ENCODE measurements around the gene ATG4B. TPM values are rescaled to one million over a fixed set of nuclear protein-coding genes. Genes with fewer than 3 reads are reported as not detected.

ATG4B gene
- total and polyA plus RNA-seq, 2 of the 8 experiments (the other 6 are each of a cell fraction or from before 2014, with no cell fraction given) = 103 to 155 TPM

- Histone ChIP-seq H3K4me3 (ENCODE audit: extremely low read depth in 1 of 4, insufficient read depth in 2 of 4, low read depth in 3 of 4, low read length in 4 of 4) (no peak overlapping the region), H2AFZ (ENCODE audit: low read length) (no peak overlapping the region), H3K4me1 (replicated peaks in 1 of 4; ENCODE audit: control insufficient read depth in 3 of 4, insufficient read depth in 4 of 4, low read length in 3 of 4) (no peaks in the 10 kb centered on the region), H3K27me3 (replicated peaks in 1 of 4; ENCODE audit: control insufficient read depth in 3 of 4, extremely low read depth in 1 of 4, insufficient read depth in 3 of 4, low read length in 3 of 4) (no peaks in the 10 kb centered on the region), H2BK15ac (ENCODE audit: low read length) (no peak overlapping the region), H3K14ac (ENCODE audit: insufficient read length) (no peak overlapping the region), H4K8ac (ENCODE audit: extremely low read depth, insufficient read depth, low read length) (no peak overlapping the region), H2BK120ac (replicated peaks; ENCODE audit: low read depth, low read length) (no peak overlapping the region), H3K18ac (ENCODE audit: extremely low read depth, low read length) (no peak overlapping the region), H3K27ac (ENCODE audit: low read depth, low read length) (no peak overlapping the region), H4K91ac (replicated peaks; ENCODE audit: insufficient read length, low read length) (no peak overlapping the region), H4K20me1 (replicated peaks in 1 of 2; ENCODE audit: control insufficient read depth in 1 of 2, insufficient read depth in 2 of 2, low read length in 2 of 2) (peaks cover 3 to 7% of the 10 kb centered on the region in 2 experiments), H3K23me2 (ENCODE audit: low read depth, low read length) (no peaks in the 10 kb centered on the region), H2BK5ac (ENCODE audit: low read depth, low read length) (no peak overlapping the region), H3K56ac (replicated peaks; ENCODE audit: insufficient read length, low read depth, low read length) (no peak overlapping the region), H3K79me2 (ENCODE audit: control insufficient read depth in 1 of 2, insufficient read depth in 2 of 2, low read length in 2 of 2) (no peaks in the 10 kb centered on the region), H2AK5ac (ENCODE audit: low read depth, low read length) (no peak overlapping the region), H4K5ac (ENCODE audit: insufficient read length, low read depth, low read length) (no peak overlapping the region), H3K23ac (ENCODE audit: insufficient read length) (no peak overlapping the region), H2BK12ac (ENCODE audit: low read depth, low read length) (no peak overlapping the region), H3K9me3 (ENCODE audit: insufficient read depth in 2 of 2, low read depth in 1 of 2, low read length in 1 of 2) (no peaks in the 10 kb centered on the region), H3K79me1 (ENCODE audit: low read depth, low read length) (no peaks in the 10 kb centered on the region; the same call in 1 of the 2 replicates), H3K36me3 (ENCODE audit: control insufficient read depth in 2 of 4, insufficient read depth in 4 of 4, low read length in 3 of 4) (peaks cover 0 to 12% (median 2%) of the 10 kb centered on the region in 4 experiments; a peak in 5 of 8 replicates), H3K9ac (replicated peaks in 1 of 4; ENCODE audit: extremely low read depth in 1 of 4, low read depth in 3 of 4, low read length in 3 of 4) (no peak overlapping the region), H3K4ac (replicated peaks; ENCODE audit: insufficient read length, low read depth, low read length) (no peak overlapping the region), H3K4me2 (ENCODE audit: insufficient read depth in 1 of 2, low read depth in 2 of 2, low read length in 2 of 2) (no peak overlapping the region), H2BK20ac (ENCODE audit: low read length) (no peak overlapping the region)
- FAIRE-seq (no peak), DNase-seq (ENCODE audit: low read depth in 1 of 2, low spot score in 2 of 2) (no peak)
- 71% methylated on average over 1 of the region's 1 CpG; no CpG with 5 or more reads in 1 of the 2 experiments for WGBS, 2 experiments (ENCODE audit: extremely low coverage in 1 of 2, insufficient coverage in 1 of 2, insufficient read length in 1 of 2, insufficient replicate concordance in 2 of 2, low coverage in 1 of 2, low lambda C conversion rate in 2 of 2, missing lambda C conversion rate in 1 of 2)
- ChIA-PET POLR2A (ENCODE audit: partially characterized antibody) (interaction anchor here (0.9 kb wide), 1 partner anchor 39 kb away, joined by 3 read pairs; no protein-coding TSS in a partner anchor), CTCF (ENCODE audit: partially characterized antibody) (interaction anchor here (0.7 to 4.2 kb wide), 15 partner anchors 11 to 266 kb away, joined by 3 to 18 read pairs (median 4); partner anchors contain the start of gene DTYMK)
- TF ChIP-seq SP1 (IDR thresholded peaks at IDR 0.05; ENCODE audit: low read depth, low read length) = no peak
Observed at GRCh38 chr2:241598487-241598886, 39.0 kb upstream of the ATG4B start.

All from H1 (cell line).